Effector memory CD8-positive, alpha-beta T cell (primary cell): ENCODE data around the gene LMAN2L.

ENCODE experiments used
- ATAC-seq: fragments of 150-1000 bp; cut with Tn5 transposase; replicated peaks from 2 replicates; pipeline ENCODE4 v1.10.0; 2021; ENCODE audit warnings: mild to moderate bottlenecking, moderate library complexity
- DNase-seq, 3 experiments: peaks; one replicate each; pipeline ENCODE4 v3.0.0; 2021
- H3K27ac Mint-ChIP-seq, 2 donors: one replicate each; pipeline ENCODE4 v1.8.0; 2022; ENCODE audit warnings: mild to moderate bottlenecking in 2 of 2, mixed read lengths in 2 of 2, moderate library complexity in 2 of 2
- H3K27me3 Mint-ChIP-seq, 2 donors: one replicate each; pipeline ENCODE4 v1.8.0; 2022; ENCODE audit warnings: mixed read lengths in 2 of 2
- H3K36me3 Mint-ChIP-seq: one replicate; pipeline ENCODE4 v1.8.0; 2022; ENCODE audit warnings: mild to moderate bottlenecking, moderate library complexity, mixed read lengths; ENCODE audit not compliant: insufficient read depth
- H3K4me1 Mint-ChIP-seq, 2 donors: one replicate each; pipeline ENCODE4 v1.8.0; 2022; ENCODE audit warnings: low read depth in 2 of 2, mixed read lengths in 2 of 2
- H3K4me3 Mint-ChIP-seq, 2 donors: one replicate each; pipeline ENCODE4 v1.8.0; 2022; ENCODE audit warnings: mild to moderate bottlenecking in 2 of 2, mixed read lengths in 2 of 2, moderate library complexity in 2 of 2
- H3K9me3 Mint-ChIP-seq, 2 donors: one replicate each; pipeline ENCODE4 v1.8.0; 2022; ENCODE audit warnings: mixed read lengths in 2 of 2
- total RNA-seq, 9 experiments: gene quantifications; one replicate each; lab custom pipeline; 2026; lab: John Stamatoyannopoulos, UW

LMAN2L gene, protein sequence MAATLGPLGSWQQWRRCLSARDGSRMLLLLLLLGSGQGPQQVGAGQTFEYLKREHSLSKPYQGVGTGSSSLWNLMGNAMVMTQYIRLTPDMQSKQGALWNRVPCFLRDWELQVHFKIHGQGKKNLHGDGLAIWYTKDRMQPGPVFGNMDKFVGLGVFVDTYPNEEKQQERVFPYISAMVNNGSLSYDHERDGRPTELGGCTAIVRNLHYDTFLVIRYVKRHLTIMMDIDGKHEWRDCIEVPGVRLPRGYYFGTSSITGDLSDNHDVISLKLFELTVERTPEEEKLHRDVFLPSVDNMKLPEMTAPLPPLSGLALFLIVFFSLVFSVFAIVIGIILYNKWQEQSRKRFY
- total RNA-seq: 6.7 to 20.1 (median 13.3) reads per million in 9 experiments

DNA sequence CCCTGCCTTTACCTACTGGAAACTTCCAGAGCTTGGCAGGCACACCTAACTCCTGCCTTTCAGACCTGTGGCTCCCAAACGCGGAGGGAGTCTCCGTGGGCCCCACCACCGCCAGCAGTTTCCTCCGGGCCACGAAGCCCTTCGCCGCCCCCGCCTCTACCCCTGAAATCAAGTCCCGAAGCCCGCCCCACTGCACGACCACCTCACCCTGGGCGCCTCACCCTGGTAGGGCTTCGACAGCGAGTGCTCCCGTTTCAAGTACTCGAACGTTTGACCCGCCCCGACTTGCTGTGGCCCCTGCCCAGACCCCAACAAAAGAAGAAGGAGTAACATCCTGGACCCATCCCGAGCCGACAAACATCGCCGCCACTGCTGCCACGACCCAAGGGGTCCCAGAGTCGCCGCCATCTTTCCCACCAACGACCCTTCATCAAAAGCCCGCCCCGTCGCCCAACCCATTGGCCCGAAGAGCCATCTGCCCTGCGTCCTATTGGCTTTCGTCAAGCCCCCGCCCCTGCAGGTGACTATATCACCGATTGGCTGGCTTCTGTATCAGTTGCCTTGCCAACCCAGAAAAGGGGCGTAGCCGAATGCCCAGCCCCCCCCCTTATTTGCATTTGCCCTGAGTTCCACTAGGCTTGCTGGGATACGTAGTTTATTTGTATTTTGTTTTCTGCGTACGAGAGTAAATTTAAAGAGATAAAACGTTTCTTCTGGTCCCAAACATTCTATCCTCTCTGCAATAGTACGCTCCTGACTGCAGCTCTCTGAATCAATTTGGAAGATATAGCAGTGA, at the start of gene LMAN2L:
TSS of gene LMAN2L (minus strand) at position 432 of the 796 bp plus-strand sequence. CDS start at position 408, 24 bp downstream.
- H3K27ac Mint-ChIP-seq: peak within 1 kb of the TSS; percentile 93 to 99
- H3K9me3 Mint-ChIP-seq: no peaks in the 10 kb centered on the region
- DNase-seq (peak; percentile 91 to 94 (median 92)), ATAC-seq (peak; percentile 93)
- H3K36me3 Mint-ChIP-seq: peaks cover 11% of the 10 kb centered on the region
- peaks cover 31 to 35% of the 10 kb centered on the region in 2 donors for H3K4me1 Mint-ChIP-seq
- H3K4me3 Mint-ChIP-seq: peak within 1 kb of the TSS; percentile 97 to 99
- H3K27me3 Mint-ChIP-seq: no peaks in the 10 kb centered on the region

DNA sequence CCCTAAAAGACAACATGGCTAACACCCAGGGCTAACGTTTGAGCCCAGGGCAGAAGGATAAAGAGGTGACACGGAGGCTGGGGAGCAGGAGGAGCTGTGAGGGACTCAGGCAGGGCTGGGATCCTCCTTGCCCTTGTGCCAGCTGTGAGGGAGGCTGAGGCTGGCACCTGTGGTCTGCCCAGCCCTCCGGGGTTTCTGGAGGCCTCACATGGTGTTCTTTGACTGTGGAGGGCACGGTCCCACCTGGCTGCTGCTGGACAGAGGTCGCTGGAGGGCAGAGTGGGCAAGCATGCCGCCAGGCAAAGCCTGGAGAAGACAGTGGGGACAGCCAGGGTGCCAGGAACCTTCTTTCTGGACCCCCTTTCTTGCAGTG, 49.4 kb upstream of the LMAN2L start:
- no peaks in the 10 kb centered on the region for H3K27me3 Mint-ChIP-seq
- DNase-seq: no peak
- no peak for ATAC-seq
- peaks cover 0 to 6% of the 10 kb centered on the region in 2 donors for H3K4me1 Mint-ChIP-seq
- no peaks in the 10 kb centered on the region for H3K9me3 Mint-ChIP-seq
- peak overlapping the region; percentile 68 to 79 for H3K27ac Mint-ChIP-seq
- peaks cover 11% of the 10 kb centered on the region for H3K36me3 Mint-ChIP-seq
- H3K4me3 Mint-ChIP-seq: no peak overlapping the region

- peaks cover 0 to 6% of the 10 kb centered on the region in 2 donors for H3K4me1 Mint-ChIP-seq
- DNase-seq: no peak
- H3K27me3 Mint-ChIP-seq: no peaks in the 10 kb centered on the region
- ATAC-seq: no peak
- H3K4me3 Mint-ChIP-seq: no peak overlapping the region
- H3K36me3 Mint-ChIP-seq: peaks cover 11% of the 10 kb centered on the region
- H3K9me3 Mint-ChIP-seq: no peaks in the 10 kb centered on the region
- peak overlapping the region; percentile 68 to 79 for H3K27ac Mint-ChIP-seq
These were observed 48.8 kb upstream of the LMAN2L start for GRCh38 chr2:96788442-96789244.

DNA sequence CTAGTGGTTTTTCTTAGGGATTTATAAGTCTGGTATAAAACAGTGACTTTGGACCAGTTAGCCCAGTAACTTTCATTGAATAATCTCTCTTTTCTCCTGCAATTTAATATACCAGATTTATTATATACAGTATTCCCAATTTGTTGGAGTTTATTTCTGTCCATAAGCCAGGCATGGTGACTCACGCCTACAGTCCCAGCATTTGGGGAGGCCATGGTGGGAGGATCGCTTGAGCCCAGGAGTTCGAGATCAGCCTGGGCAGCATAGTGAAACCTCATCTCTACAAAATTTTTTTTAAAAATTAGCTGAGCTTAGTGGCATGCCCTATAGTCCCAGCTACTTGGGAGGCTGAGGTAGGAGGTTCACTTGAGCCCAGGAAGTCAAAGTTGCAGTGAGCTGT, 47.5 kb upstream of the LMAN2L start:
- H3K27ac Mint-ChIP-seq: no peak overlapping the region
- H3K9me3 Mint-ChIP-seq: no peaks in the 10 kb centered on the region
- DNase-seq (no peak), ATAC-seq (no peak)
- H3K4me3 Mint-ChIP-seq: no peak overlapping the region
- peaks cover 5% of the 10 kb centered on the region for H3K36me3 Mint-ChIP-seq
- peaks cover 0 to 6% of the 10 kb centered on the region in 2 donors for H3K4me1 Mint-ChIP-seq
- H3K27me3 Mint-ChIP-seq: no peaks in the 10 kb centered on the region

DNA sequence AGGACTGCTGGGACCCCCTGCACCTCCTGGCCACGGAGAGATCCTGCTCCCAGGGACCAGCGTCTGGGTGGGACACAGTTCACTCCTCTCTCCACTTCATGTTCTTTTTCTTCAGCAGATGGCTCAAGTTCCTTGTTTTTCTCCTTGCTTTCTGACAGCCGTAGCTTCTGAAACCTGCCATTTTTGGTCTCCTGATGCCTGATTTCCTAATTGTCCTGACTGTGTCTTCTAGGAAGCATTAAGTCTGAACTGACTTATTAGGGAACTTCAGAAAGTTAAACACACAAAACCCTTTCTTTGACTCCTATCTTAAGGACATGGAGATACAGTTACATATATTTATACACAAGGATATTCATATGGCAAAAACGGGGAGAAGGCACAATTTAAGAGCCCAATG, 43.5 kb upstream of the LMAN2L start:
- H3K4me1 Mint-ChIP-seq: no peaks in the 10 kb centered on the region
- H3K27ac Mint-ChIP-seq: peak overlapping the region in 1 of 2 donors; percentile 22
- H3K4me3 Mint-ChIP-seq: no peak overlapping the region
- ATAC-seq (no peak), DNase-seq (no peak)
- H3K36me3 Mint-ChIP-seq: peaks cover 14% of the 10 kb centered on the region
- no peaks in the 10 kb centered on the region for H3K9me3 Mint-ChIP-seq
- no peaks in the 10 kb centered on the region for H3K27me3 Mint-ChIP-seq

DNA sequence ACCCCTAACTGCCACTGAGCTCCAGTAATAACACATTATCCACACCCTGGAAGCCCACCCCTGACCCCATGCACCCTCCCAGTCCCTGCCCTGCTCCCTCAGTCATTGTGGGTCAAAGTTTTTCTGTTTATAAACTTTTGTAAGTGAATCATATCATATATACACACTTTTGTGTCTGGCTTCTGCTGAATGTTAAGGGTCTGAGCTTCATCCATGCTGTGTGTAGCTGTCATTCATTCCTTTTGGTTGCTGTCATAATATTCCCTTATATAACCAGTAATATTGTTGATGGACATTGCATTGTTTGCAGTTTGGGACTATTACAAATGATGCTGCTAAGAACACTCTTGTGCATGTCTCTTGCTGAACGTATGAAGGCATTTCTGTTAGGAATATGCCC, 35.3 kb upstream of the LMAN2L start:
- peaks cover 17 to 28% of the 10 kb centered on the region in 2 donors for H3K4me1 Mint-ChIP-seq
- ATAC-seq: no peak
- peak overlapping the region in 1 of 2 donors; percentile 77 for H3K4me3 Mint-ChIP-seq
- H3K36me3 Mint-ChIP-seq: peaks cover 4% of the 10 kb centered on the region
- H3K27me3 Mint-ChIP-seq: no peaks in the 10 kb centered on the region
- peak overlapping the region; percentile 92 to 94 for H3K27ac Mint-ChIP-seq
- no peaks in the 10 kb centered on the region for H3K9me3 Mint-ChIP-seq
- no peak for DNase-seq

GRCh38 chr2:96773922-96774321, 34.1 kb upstream of the LMAN2L start:
- Mint-ChIP-seq H3K27me3 (no peaks in the 10 kb centered on the region), H3K9me3 (no peaks in the 10 kb centered on the region), H3K27ac (peak overlapping the region; percentile 92 to 94), H3K4me1 (peaks cover 20 to 28% of the 10 kb centered on the region in 2 donors), H3K36me3 (peaks cover 3% of the 10 kb centered on the region), H3K4me3 (peak overlapping the region; percentile 77 to 88)
- ATAC-seq (peak; percentile 83), DNase-seq (peak; percentile 35 to 45 (median 35))

- Mint-ChIP-seq H3K27me3 (no peaks in the 10 kb centered on the region), H3K4me1 (peaks cover 23 to 36% of the 10 kb centered on the region in 2 donors), H3K36me3 (peaks cover 3% of the 10 kb centered on the region), H3K27ac (peak overlapping the region; percentile 92 to 94), H3K4me3 (peak overlapping the region; percentile 77 to 88), H3K9me3 (no peaks in the 10 kb centered on the region)
- DNase-seq: no peak
- no peak for ATAC-seq
These were observed 33.2 kb upstream of the LMAN2L start for GRCh38 chr2:96772903-96773671.

DNA sequence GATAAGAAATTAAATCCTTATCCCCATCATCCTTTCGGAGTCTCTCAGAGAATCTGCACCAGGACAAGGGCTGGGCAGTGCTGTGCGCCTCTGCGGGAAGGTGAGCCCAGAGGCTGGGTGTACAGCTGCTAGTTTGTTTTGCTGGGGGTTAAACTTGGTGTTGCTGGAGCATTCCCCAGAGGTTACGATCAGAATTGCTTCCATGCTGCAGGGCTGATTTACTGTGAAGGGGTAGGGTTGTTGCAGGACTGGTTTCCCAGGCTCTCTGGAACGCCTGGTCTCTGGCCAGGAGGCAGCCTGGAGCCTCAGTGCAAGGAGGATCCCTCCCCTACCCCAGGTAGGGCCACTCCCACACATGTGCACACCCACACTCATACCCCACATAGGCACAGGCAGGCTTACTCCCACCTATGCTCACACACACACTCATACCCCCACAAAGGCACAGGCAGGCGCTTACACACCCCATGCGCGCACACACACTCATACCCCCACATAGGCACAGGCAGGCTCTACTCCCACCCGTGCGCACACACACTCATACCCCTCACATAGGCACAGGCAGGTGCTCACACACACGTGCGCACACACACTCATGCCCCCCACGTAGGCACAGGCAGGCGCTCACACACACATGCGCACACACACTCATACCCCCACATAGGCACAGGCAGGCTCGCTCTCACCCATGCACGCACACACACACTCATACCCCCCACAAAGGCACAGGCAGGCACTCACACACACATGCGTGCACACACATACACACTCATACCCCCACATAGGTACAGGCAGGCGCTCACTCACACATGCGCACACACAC, 32.1 kb upstream of the LMAN2L start:
- Mint-ChIP-seq H3K36me3 (peaks cover 3% of the 10 kb centered on the region), H3K27ac (peak overlapping the region; percentile 41 to 59), H3K4me3 (peak overlapping the region in 1 of 2 donors; percentile 15), H3K4me1 (peaks cover 27 to 41% of the 10 kb centered on the region in 2 donors), H3K27me3 (no peaks in the 10 kb centered on the region), H3K9me3 (no peaks in the 10 kb centered on the region)
- DNase-seq (no peak), ATAC-seq (no peak)

DNA sequence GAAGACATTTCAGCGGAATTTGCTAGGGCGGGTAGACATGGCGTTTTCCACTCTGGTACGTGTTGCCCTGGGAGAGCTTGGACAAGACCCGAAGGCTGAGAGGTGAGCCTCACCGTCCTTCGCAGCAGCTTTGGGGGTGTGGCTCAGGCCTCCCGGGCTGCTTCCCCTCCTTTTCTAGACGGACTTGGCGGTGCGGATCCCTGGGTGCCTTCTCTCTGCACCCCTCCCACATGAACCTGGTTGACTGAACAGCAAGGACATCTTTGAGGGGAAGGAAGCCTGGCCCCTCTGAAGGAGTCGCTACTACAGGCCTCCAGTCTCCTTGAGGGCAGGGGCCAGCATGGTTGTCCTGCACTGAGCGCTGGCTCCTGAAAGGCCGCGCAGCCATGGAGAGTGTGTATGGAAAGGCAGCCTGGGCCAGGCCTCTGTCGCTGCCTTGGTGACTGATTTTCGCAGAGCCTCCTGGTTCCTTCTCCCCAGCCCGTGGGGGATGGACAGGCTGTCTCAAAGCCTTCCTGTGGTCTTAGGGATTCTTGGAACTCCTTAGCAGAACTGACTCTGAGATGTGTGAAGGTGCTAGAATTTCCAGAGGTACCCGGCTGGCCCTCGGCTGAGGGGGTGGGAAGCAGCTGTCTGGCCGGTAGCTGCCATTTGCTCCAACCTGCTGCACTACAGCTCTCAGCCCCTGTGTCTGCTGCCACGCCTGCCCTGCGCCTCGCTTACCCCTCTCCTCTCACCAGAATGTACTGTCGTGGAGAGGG, 30.8 kb upstream of the LMAN2L start:
- Mint-ChIP-seq H3K4me1 (peaks cover 34 to 49% of the 10 kb centered on the region in 2 donors), H3K27ac (peak overlapping the region; percentile 23 to 82)

DNA sequence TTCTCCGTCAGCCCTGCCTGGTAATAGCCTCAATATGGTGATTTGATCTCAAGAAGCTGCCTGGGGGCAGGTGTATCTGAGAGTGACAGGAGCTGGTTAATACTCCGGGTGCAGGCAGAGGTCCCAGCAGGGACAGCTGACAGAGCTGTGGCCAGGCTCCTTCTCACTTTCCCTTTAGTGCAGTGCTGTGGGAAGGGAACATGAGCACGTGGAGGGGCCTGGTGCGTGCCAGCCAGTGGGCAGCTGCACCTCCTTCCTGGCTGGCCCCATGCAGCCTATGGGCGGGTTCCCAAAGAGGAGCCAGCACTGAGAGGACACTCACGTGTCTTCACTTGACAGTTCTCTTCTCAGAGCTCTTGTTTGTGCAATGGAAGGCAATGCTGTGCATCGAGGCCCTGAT, 29.9 kb upstream of the LMAN2L start:
- H3K36me3 Mint-ChIP-seq: peaks cover 8% of the 10 kb centered on the region
- H3K27me3 Mint-ChIP-seq: no peaks in the 10 kb centered on the region
- no peak overlapping the region for H3K4me3 Mint-ChIP-seq
- H3K9me3 Mint-ChIP-seq: no peaks in the 10 kb centered on the region
- peak overlapping the region; percentile 23 to 82 for H3K27ac Mint-ChIP-seq
- H3K4me1 Mint-ChIP-seq: peaks cover 34 to 42% of the 10 kb centered on the region in 2 donors
- DNase-seq (no peak), ATAC-seq (no peak)

More for the DNA sequence above, 30.8 kb upstream of the LMAN2L start:
- Mint-ChIP-seq H3K9me3 (no peaks in the 10 kb centered on the region), H3K27me3 (no peaks in the 10 kb centered on the region), H3K4me3 (no peak overlapping the region), H3K36me3 (peaks cover 8% of the 10 kb centered on the region)
- ATAC-seq (no peak), DNase-seq (no peak)
